Nephron (organoid): ENCODE measurements around the gene CUBN.

Source experiments
- H3K27ac Mint-ChIP-seq, 3 experiments: 2 replicates each; pipeline ENCODE4 v1.8.0; 2020; ENCODE audit warnings: mixed read lengths in 3 of 3, mild to moderate bottlenecking in 2 of 3, moderate library complexity in 1 of 3
- H3K27me3 Mint-ChIP-seq: 2 replicates; pipeline ENCODE4 v1.8.0; 2021; ENCODE audit warnings: low read depth, mild to moderate bottlenecking, moderate library complexity, mixed read lengths
- H3K36me3 Mint-ChIP-seq: 2 replicates; pipeline ENCODE4 v1.8.0; 2020; ENCODE audit warnings: low read depth, mixed read lengths
- H3K4me1 Mint-ChIP-seq: 2 replicates; pipeline ENCODE4 v1.8.0; 2020; ENCODE audit warnings: mixed read lengths
- H3K4me3 Mint-ChIP-seq, 3 experiments: 2 replicates each; pipeline ENCODE4 v1.8.0; 2020; ENCODE audit warnings: mild to moderate bottlenecking in 3 of 3, mixed read lengths in 3 of 3, moderate library complexity in 2 of 3
- H3K9me3 Mint-ChIP-seq: 2 replicates; pipeline ENCODE4 v1.8.0; 2020; ENCODE audit warnings: mixed read lengths
- CTCF ChIP-seq, 3 experiments: fragments of 200-600 bp; sonication (generic); IDR thresholded peaks; one replicate each; pipeline ENCODE4 v1.5.0; 2021; ENCODE audit warnings: antibody characterized with exemption in 3 of 3; ENCODE audit not compliant: unreplicated experiment in 3 of 3

The CUBN gene

GRCh38 chr10:16780338-16780880 lies 349.2 kb downstream of the CUBN start:
- Mint-ChIP-seq H3K27ac (no peak overlapping the region), H3K4me3 (no peak overlapping the region), H3K9me3 (no peaks in the 10 kb centered on the region), H3K36me3 (peaks cover 14% of the 10 kb centered on the region), H3K27me3 (no peaks in the 10 kb centered on the region), H3K4me1 (peaks cover 6% of the 10 kb centered on the region)
- TF ChIP-seq CTCF (IDR thresholded peaks at IDR 0.05; ENCODE audit: unreplicated experiment in 3 of 3): no peak

GRCh38 chr10:16779384-16779915 lies 350.2 kb downstream of the CUBN start:
- peaks cover 6% of the 10 kb centered on the region for H3K4me1 Mint-ChIP-seq
- H3K4me3 Mint-ChIP-seq: no peak overlapping the region
- H3K36me3 Mint-ChIP-seq: peaks cover 9% of the 10 kb centered on the region
- H3K27ac Mint-ChIP-seq: no peak overlapping the region
- no peaks in the 10 kb centered on the region for H3K27me3 Mint-ChIP-seq
- TF ChIP-seq CTCF (IDR thresholded peaks at IDR 0.05; ENCODE audit: unreplicated experiment in 3 of 3): no peak
- H3K9me3 Mint-ChIP-seq: no peaks in the 10 kb centered on the region

GRCh38 chr10:16777473-16778370 lies 351.9 kb downstream of the CUBN start:
- no peaks in the 10 kb centered on the region for H3K9me3 Mint-ChIP-seq
- peaks cover 6% of the 10 kb centered on the region for H3K4me1 Mint-ChIP-seq
- H3K36me3 Mint-ChIP-seq: no peaks in the 10 kb centered on the region
- H3K27me3 Mint-ChIP-seq: no peaks in the 10 kb centered on the region
- peak overlapping the region; percentile 3 to 72 (median 28) for H3K27ac Mint-ChIP-seq
- no peak overlapping the region for H3K4me3 Mint-ChIP-seq
- TF ChIP-seq CTCF (IDR thresholded peaks at IDR 0.05; ENCODE audit: unreplicated experiment in 3 of 3): peak; percentile 76 to 83 (median 79)

DNA sequence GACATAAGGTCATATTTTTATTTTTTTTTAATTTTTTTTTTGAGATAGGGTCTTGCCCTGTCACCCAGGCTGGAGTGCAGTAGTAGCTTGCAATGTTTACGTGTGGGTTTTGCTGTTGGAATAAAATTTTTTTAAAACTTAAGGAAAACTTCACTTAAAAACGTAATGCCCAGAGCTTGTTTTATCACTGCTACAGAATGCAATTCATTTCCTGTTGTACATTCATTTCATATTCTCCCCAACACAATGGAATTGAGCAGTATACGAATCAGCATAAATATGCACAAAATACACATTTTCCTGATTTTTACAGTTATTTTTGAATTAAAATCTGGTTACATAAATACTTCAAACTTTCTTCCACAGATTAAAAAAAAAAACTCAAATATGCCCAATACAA lies 352.7 kb downstream of the CUBN start:
- Mint-ChIP-seq H3K4me1 (peaks cover 6% of the 10 kb centered on the region), H3K4me3 (no peak overlapping the region)
- TF ChIP-seq CTCF (IDR thresholded peaks at IDR 0.05; ENCODE audit: unreplicated experiment in 3 of 3): no peak

More for the DNA sequence above, 352.7 kb downstream of the CUBN start:
- no peaks in the 10 kb centered on the region for H3K9me3 Mint-ChIP-seq
- no peaks in the 10 kb centered on the region for H3K27me3 Mint-ChIP-seq
- peak overlapping the region in 1 of 3 experiments; percentile 72 for H3K27ac Mint-ChIP-seq
- no peaks in the 10 kb centered on the region for H3K36me3 Mint-ChIP-seq
